ENCODE data around the gene TSN.
A peak's percentile ranks its signal among the peaks of the same experiment; 100 is the strongest.

The TSN gene

DNA sequence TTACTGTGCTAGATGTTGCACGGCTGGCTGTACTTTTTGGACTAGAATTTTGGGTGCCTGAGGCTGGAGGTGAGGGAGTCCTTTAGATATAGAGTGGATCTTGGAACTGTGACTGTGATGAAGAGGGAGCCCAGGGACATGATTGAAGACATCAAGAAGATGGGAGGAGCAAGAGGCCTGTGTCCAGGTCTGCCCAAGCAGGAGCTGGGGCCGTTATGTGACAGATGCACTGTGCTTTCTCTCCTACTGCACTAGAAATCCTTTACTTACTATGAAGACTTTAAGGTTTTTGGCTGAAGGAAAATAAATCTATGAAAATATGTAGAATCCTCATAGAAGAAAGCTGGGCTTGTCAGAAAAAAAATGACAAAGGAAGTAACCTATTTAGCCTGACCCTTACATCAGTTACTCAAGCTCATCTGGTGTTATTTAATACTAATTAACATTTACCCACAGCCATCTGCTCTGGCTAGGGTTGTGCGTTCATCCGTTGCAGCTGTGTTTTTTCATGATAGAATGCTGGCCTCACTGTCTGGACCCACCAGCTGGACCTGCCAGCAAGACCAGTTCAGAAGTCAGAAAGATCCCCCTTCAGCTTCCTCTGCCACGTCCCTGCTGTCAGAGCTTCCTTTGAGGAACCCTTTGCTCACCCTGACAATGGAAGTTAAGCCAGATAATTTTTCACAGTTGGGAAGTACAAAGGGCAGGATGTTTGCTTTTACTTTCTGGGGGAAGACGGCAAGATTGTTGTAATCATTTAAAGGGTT lies 16.7 kb downstream of the TSN start:
- H3K4me3 ChIP-seq (ENCODE audit: low read depth, low read length): no peak overlapping the region
- TF ChIP-seq, protein P1, sequence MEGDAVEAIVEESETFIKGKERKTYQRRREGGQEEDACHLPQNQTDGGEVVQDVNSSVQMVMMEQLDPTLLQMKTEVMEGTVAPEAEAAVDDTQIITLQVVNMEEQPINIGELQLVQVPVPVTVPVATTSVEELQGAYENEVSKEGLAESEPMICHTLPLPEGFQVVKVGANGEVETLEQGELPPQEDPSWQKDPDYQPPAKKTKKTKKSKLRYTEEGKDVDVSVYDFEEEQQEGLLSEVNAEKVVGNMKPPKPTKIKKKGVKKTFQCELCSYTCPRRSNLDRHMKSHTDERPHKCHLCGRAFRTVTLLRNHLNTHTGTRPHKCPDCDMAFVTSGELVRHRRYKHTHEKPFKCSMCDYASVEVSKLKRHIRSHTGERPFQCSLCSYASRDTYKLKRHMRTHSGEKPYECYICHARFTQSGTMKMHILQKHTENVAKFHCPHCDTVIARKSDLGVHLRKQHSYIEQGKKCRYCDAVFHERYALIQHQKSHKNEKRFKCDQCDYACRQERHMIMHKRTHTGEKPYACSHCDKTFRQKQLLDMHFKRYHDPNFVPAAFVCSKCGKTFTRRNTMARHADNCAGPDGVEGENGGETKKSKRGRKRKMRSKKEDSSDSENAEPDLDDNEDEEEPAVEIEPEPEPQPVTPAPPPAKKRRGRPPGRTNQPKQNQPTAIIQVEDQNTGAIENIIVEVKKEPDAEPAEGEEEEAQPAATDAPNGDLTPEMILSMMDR (IDR thresholded peaks at IDR 0.05; ENCODE audit: low read depth, low read length): no peak
- in situ Hi-C loops (cut with HindIII; ENCODE audit: low sequenced_read_pairs): no loop called here
- no peak for DNase-seq (ENCODE audit: low read depth, low spot score)

DNA sequence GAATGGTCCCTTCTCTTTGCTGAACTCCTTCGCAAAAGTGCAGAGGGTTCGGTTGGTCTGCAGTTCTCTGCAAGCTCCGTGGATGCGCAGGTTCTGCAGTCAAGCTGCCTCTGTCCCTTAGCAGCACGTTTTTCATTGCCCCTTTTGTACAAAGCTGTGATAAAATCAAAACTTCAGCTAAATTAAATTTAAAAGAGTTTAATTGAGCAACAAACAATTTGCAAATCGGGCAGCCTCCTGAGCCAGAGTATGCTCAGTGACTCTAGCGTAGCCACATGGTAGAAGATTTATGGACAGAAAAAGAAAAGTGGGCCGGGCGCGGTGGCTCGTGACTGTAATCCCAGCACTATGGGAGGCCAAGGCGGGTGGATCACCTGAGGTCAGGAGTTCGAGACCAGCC lies 18.8 kb downstream of the TSN start:
- TF ChIP-seq, protein P1 (IDR thresholded peaks at IDR 0.05; ENCODE audit: low read depth, low read length): no peak
- in situ Hi-C loops (cut with HindIII; ENCODE audit: low sequenced_read_pairs): no loop called here
- H3K4me3 ChIP-seq (ENCODE audit: low read depth, low read length): no peak overlapping the region
- no peak for DNase-seq (ENCODE audit: low read depth, low spot score)

DNA sequence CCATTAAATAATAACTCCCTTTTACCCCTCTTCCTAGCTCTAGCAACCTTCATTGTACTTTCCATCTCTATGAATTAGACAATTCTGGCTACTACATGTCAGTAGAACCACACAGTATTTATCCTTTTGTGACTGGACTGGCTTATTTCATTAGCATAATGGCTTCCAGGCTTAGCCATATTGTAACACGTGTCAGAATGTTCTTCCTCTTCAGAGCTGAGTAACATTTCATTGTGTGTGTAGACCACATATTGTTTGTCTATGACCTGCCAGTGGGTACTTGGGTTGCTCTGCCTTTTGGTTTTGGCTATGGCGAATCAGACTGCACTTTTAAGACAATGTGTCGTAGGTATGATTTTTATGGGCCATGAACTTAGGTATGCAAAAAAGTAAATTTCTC lies 20.9 kb downstream of the TSN start:
- DNase-seq (ENCODE audit: low read depth, low spot score): no peak
- in situ Hi-C loops (cut with HindIII; ENCODE audit: low sequenced_read_pairs): no loop called here
- TF ChIP-seq, protein P1 (IDR thresholded peaks at IDR 0.05; ENCODE audit: low read depth, low read length): no peak
- no peak overlapping the region for H3K4me3 ChIP-seq (ENCODE audit: low read depth, low read length)

DNA sequence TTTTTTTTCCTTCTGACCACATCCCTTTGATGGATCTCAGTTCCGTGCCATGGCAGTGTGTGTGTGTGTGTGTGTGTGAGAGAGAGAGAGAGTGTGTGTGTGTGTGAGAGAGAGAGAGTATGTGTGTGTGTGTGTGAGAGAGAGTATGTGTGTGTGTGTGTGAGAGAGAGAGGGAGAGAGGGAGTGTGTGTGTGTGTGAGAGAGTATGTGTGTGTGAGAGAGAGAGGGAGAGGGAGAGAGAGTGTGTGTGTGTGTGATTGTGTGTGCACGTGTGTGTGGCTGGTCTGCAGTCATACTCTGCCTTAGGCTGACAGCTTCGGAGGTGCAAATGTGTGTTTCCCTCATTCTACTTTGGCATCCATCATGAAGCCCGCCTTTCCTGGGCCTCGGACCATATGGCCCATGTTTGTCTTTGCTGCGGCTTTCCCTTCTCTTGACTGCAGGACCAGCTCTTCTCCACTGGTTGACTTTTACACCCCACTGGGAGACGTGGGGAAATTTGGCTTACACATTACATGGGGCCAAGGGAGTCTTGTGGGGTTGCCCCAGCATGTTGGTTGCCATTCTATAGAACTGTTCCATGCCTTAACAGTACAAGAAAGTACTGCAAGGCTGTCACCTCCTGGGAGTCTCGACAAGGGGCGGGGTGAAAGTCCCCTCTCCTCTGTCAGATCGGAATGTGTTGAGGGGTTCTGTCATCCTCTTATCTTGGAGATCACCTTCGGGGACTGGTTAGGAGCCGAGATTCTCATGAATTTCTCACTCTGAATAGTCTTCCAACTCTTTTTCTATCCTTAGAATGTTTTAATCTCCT lies 21.6 kb downstream of the TSN start:
- TF ChIP-seq, protein P1 (IDR thresholded peaks at IDR 0.05; ENCODE audit: low read depth, low read length): no peak
- no peak for DNase-seq (ENCODE audit: low read depth, low spot score)
- in situ Hi-C loops (cut with HindIII; ENCODE audit: low sequenced_read_pairs): no loop called here
- no peak overlapping the region for H3K4me3 ChIP-seq (ENCODE audit: low read depth, low read length)

DNA sequence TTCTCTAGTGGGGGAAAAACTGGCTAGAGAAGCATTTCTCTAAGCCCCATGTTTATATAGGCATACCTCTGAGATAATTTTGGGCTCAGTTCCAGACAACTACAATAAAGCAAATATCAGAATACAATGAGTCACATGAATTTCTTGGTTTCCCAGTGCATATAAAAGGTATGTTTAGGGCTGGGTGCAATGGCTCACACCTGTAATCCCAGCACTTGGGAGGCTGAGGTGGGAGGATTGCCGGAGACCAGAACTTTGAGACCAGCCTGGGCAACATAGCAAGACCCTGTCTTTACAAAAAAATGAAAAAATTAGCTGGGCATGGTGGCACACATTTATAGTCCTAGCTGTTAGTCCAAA lies 22.2 kb downstream of the TSN start:
- TF ChIP-seq, protein P1 (IDR thresholded peaks at IDR 0.05; ENCODE audit: low read depth, low read length): no peak
- in situ Hi-C loops (cut with HindIII; ENCODE audit: low sequenced_read_pairs): no loop called here
- H3K4me3 ChIP-seq (ENCODE audit: low read depth, low read length): no peak overlapping the region
- peak; percentile 50 for DNase-seq (ENCODE audit: low read depth, low spot score)

DNA sequence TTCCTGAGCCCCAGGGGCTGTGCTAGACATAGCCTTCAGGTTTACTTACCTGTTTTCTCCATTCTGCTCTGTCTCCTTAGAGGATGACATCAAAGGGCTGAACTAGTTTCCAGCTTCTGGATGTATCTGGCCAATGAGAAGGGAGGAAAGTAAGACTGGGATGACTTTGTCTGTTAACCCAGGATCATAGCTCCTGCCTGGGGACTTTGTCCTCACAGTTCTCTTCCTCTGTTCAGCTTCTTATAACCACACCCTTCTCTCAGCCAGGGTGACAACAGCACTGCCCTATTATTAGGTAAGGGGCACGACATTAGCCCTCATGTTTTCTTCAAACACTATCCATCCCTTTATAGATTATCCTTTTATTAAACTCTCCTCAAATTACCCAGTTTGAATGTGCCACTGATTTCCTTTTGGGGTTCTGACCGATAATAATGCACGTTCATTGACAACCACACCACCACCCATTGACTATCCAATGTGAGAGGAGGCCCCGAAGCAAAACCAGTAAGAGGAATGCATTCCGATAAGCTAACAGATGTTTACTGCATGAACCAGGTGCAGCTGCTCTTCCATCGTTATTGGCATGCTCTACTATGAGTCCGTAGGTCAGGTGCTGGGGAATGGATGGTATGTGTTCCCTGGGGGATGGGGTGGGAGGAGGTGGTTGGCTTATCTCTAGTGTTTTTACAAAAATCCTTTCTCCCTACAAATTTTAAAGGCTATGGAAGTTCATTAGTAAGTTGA lies 23.5 kb downstream of the TSN start:
- no peak overlapping the region for H3K4me3 ChIP-seq (ENCODE audit: low read depth, low read length)
- DNase-seq (ENCODE audit: low read depth, low spot score): no peak
- in situ Hi-C loops (cut with HindIII; ENCODE audit: low sequenced_read_pairs): no loop called here
- TF ChIP-seq, protein P1 (IDR thresholded peaks at IDR 0.05; ENCODE audit: low read depth, low read length): no peak
